ENCODE measurements around the gene MAP2.

DNA sequence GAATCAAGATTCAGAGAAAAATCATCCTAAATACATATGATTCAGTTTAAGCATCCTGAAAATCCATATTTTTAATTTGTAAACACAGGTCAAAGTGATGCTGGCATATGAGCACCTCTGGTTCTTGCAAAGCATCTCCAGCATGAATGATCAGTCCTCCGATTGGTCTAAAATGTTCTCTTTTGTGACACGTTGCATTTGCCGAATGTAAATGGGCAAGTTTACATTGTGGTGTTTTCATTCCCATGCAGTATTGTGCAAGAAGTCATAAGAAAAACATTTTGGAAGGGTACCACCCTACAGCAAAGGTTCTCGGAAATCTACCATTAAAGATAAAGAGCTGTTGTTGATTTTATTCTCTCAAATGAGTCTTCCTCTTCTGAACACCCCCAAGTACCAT, 239.8 kb downstream of the MAP2 start:
- no peak for TF ChIP-seq POLR2A (IDR thresholded peaks at IDR 0.05; ENCODE audit: low read depth, low read length)
- no peak for TF ChIP-seq POLR2AphosphoS5 (IDR thresholded peaks at IDR 0.05; ENCODE audit: low read depth, low read length)

All from GM12891 (cell line).